ENCODE data around the gene SYNGR3. TPM values are rescaled to one million over a fixed set of nuclear protein-coding genes. Genes with fewer than 3 reads are reported as not detected.

The SYNGR3 gene
- total and polyA plus RNA-seq, 2 donors (not counting 1 experiment from before 2014, with no cell fraction given) = 1.8 TPM

DNA sequence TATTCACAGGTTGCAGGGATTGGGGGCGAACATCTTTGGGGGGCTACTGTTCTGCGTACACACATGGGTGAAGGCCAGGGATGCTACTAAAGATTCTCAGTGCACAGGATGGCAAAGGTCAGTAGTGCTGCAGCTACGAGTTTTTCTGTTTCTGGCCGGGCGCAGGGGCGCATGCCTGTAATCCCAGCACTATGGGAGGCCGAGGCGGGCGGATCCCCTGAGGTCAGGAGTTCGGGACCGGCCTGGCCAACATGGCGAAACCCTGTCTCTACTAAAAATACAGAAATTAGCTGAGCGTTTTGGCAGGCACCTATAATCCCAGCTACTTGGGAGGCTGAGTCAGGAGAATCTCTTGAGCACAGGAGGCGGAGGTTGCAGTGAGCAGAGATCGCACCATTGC, 23.8 kb downstream of the SYNGR3 start:
- Histone ChIP-seq H3K4me1 (ENCODE audit: control insufficient read depth, extremely low read depth, insufficient read depth, low read length) (peaks cover 7% of the 10 kb centered on the region), H3K4me2 (ENCODE audit: extremely low read depth, insufficient read depth, low read length) (no peak overlapping the region), H3K79me2 (ENCODE audit: control insufficient read depth, insufficient read depth, low read length) (peaks cover 13% of the 10 kb centered on the region), H3K27me3 (ENCODE audit: control insufficient read depth, insufficient read depth, low read length) (no peaks in the 10 kb centered on the region), H4K20me1 (ENCODE audit: control insufficient read depth, extremely low read depth, insufficient read depth, low read length) (no peaks in the 10 kb centered on the region), H2AFZ (ENCODE audit: low read length) (no peak overlapping the region), H3K4me3 (replicated peaks in 1 of 4; ENCODE audit: control extremely low read depth in 1 of 4, insufficient read depth in 1 of 4, low read depth in 3 of 4, low read length in 4 of 4) (no peak overlapping the region), H3K9ac (ENCODE audit: insufficient read depth, low read length) (no peak overlapping the region), H3K36me3 (ENCODE audit: control insufficient read depth, insufficient read depth, low read length) (no peaks in the 10 kb centered on the region), H3K9me3 (ENCODE audit: control insufficient read depth, insufficient read depth, low read depth, low read length) (no peaks in the 10 kb centered on the region), H3K27ac (ENCODE audit: insufficient read depth, low read length) (no peak overlapping the region)
- no peak for DNase-seq (ENCODE audit: low read depth in 2 of 2)
- TF ChIP-seq, protein P1, sequence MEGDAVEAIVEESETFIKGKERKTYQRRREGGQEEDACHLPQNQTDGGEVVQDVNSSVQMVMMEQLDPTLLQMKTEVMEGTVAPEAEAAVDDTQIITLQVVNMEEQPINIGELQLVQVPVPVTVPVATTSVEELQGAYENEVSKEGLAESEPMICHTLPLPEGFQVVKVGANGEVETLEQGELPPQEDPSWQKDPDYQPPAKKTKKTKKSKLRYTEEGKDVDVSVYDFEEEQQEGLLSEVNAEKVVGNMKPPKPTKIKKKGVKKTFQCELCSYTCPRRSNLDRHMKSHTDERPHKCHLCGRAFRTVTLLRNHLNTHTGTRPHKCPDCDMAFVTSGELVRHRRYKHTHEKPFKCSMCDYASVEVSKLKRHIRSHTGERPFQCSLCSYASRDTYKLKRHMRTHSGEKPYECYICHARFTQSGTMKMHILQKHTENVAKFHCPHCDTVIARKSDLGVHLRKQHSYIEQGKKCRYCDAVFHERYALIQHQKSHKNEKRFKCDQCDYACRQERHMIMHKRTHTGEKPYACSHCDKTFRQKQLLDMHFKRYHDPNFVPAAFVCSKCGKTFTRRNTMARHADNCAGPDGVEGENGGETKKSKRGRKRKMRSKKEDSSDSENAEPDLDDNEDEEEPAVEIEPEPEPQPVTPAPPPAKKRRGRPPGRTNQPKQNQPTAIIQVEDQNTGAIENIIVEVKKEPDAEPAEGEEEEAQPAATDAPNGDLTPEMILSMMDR (conservative IDR thresholded peaks at IDR 0.05 in 1 of 2, IDR thresholded peaks at IDR 0.05 in 1 of 2; ENCODE audit: low read depth in 1 of 2, low read length in 2 of 2) = no peak
- TF ChIP-seq EZH2 (IDR thresholded peaks at IDR 0.05; ENCODE audit: low read length, missing control alignments) = no peak

DNA sequence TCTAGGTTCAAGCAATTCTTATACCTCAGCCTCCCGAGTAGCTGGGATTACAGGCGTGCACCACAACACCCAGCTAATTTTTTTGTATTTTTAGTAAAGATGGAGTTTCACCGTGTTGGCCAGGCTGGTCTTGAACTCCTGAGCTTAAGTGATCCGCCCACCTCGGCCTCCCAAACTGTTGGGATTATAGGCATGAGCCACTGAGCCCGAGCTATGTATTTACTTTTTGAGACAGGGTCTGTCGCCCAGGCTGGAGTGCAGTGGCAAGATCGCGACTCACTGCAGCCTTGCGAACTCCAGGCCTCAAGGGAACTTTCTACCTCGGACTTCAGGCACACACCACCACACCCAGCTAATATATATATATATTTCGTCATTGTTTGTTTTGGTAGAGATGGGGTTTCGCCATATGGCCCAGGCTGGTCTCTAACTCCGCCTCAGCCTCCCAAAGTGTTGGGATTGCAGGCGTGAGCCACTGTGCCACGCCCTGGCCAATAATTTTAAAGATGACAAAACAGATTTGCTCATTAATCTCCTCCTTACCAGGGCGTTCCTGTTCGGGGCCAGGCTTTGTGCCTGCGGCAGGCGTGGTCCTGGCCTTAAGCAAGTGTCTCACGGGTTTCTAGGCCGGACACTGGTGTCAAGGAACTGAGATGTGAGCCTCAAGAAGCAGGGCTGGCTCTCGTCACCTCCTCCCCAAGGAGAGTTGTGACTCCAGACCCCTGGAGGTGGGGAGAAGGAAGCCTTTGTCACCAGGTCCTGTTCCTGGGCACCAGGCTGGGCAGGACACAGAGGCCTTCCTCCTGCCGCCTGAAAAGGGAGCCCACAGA, 25.6 kb downstream of the SYNGR3 start:
- H3K4me2 ChIP-seq (ENCODE audit: extremely low read depth, insufficient read depth, low read length) = no peak overlapping the region
- H2AFZ ChIP-seq (ENCODE audit: low read length) = no peak overlapping the region
- peaks cover 6% of the 10 kb centered on the region for H3K4me1 ChIP-seq (ENCODE audit: control insufficient read depth, extremely low read depth, insufficient read depth, low read length)
- H3K27me3 ChIP-seq (ENCODE audit: control insufficient read depth, insufficient read depth, low read length) = peaks cover 5% of the 10 kb centered on the region
- H3K4me3 ChIP-seq (replicated peaks in 1 of 4; ENCODE audit: control extremely low read depth in 1 of 4, insufficient read depth in 1 of 4, low read depth in 3 of 4, low read length in 4 of 4) = no peak overlapping the region
- no peaks in the 10 kb centered on the region for H4K20me1 ChIP-seq (ENCODE audit: control insufficient read depth, extremely low read depth, insufficient read depth, low read length)
- no peak overlapping the region for H3K9ac ChIP-seq (ENCODE audit: insufficient read depth, low read length)
- no peak overlapping the region for H3K27ac ChIP-seq (ENCODE audit: insufficient read depth, low read length)
- no peaks in the 10 kb centered on the region for H3K79me2 ChIP-seq (ENCODE audit: control insufficient read depth, insufficient read depth, low read length)
- DNase-seq (ENCODE audit: low read depth in 2 of 2) = peak in 1 of 2 donors; percentile 93
- no peaks in the 10 kb centered on the region for H3K9me3 ChIP-seq (ENCODE audit: control insufficient read depth, insufficient read depth, low read depth, low read length)
- no peak for TF ChIP-seq EZH2 (IDR thresholded peaks at IDR 0.05; ENCODE audit: low read length, missing control alignments)
- TF ChIP-seq, protein P1 (conservative IDR thresholded peaks at IDR 0.05 in 1 of 2, IDR thresholded peaks at IDR 0.05 in 1 of 2; ENCODE audit: low read depth in 1 of 2, low read length in 2 of 2) = no peak
- no peaks in the 10 kb centered on the region for H3K36me3 ChIP-seq (ENCODE audit: control insufficient read depth, insufficient read depth, low read length)

DNA sequence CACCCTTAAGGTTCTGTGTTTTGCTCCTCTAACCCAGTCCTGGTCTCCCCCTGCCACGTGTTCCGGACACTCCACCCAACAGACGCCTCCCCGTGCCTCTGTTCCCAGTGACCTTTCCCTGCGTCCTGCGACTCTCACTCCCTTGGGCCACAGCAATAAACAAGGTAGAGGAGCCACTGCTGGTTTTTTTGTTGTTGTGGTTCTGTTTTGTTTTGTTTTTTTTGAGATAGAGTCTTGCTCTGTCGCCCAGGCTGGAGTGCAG, 26.1 kb downstream of the SYNGR3 start:
- TF ChIP-seq, protein P1 (conservative IDR thresholded peaks at IDR 0.05 in 1 of 2, IDR thresholded peaks at IDR 0.05 in 1 of 2; ENCODE audit: low read depth in 1 of 2, low read length in 2 of 2) = no peak
- TF ChIP-seq EZH2 (IDR thresholded peaks at IDR 0.05; ENCODE audit: low read length, missing control alignments) = no peak
- peaks cover 8% of the 10 kb centered on the region for H3K27me3 ChIP-seq (ENCODE audit: control insufficient read depth, insufficient read depth, low read length)
- H3K79me2 ChIP-seq (ENCODE audit: control insufficient read depth, insufficient read depth, low read length) = no peaks in the 10 kb centered on the region
- H3K4me1 ChIP-seq (ENCODE audit: control insufficient read depth, extremely low read depth, insufficient read depth, low read length) = peaks cover 3% of the 10 kb centered on the region
- H2AFZ ChIP-seq (ENCODE audit: low read length) = no peak overlapping the region
- no peak overlapping the region for H3K4me2 ChIP-seq (ENCODE audit: extremely low read depth, insufficient read depth, low read length)
- H3K4me3 ChIP-seq (replicated peaks in 1 of 4; ENCODE audit: control extremely low read depth in 1 of 4, insufficient read depth in 1 of 4, low read depth in 3 of 4, low read length in 4 of 4) = no peak overlapping the region
- H3K9me3 ChIP-seq (ENCODE audit: control insufficient read depth, insufficient read depth, low read depth, low read length) = no peaks in the 10 kb centered on the region
- no peaks in the 10 kb centered on the region for H3K36me3 ChIP-seq (ENCODE audit: control insufficient read depth, insufficient read depth, low read length)
- no peak for DNase-seq (ENCODE audit: low read depth in 2 of 2)
- no peaks in the 10 kb centered on the region for H4K20me1 ChIP-seq (ENCODE audit: control insufficient read depth, extremely low read depth, insufficient read depth, low read length)
- H3K27ac ChIP-seq (ENCODE audit: insufficient read depth, low read length) = no peak overlapping the region
- no peak overlapping the region for H3K9ac ChIP-seq (ENCODE audit: insufficient read depth, low read length)

Data from fibroblast of lung (primary cell).